VCaP (cell line): Measurements from ENCODE around the gene CD81.

Experiments used
- H3K27ac ChIP-seq: fragments of 450-650 bp; 2 replicates; pipeline ENCODE4 v1.5.1; 2017
- TF ChIP-seq, protein P1 (sequence below): fragments of 450-650 bp; conservative IDR thresholded peaks from 2 replicates; pipeline ENCODE4 v1.5.1; 2017; ENCODE audit warnings: mild to moderate bottlenecking, moderate library complexity

CD81 gene

DNA sequence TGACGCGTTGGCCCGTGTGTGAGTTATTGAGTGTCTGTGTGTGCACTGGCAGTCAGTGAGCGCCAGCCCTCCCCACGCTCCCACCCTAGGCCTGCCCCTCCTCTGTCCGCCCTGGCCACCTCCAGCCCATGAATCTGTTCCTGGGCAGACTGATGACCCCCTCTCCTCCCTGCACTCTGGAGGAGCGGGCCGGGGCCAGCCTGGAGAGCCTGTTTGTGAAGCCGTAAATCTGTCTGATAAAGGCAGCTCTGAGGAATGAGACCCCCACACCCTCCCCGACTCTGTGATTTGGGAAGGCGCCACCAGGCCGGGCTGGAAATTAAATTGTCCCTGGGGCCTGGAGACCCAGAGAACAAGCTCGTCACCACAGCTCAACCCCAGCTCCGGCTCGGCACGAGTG, 32.0 kb downstream of the CD81 start:
- TF ChIP-seq, protein P1, sequence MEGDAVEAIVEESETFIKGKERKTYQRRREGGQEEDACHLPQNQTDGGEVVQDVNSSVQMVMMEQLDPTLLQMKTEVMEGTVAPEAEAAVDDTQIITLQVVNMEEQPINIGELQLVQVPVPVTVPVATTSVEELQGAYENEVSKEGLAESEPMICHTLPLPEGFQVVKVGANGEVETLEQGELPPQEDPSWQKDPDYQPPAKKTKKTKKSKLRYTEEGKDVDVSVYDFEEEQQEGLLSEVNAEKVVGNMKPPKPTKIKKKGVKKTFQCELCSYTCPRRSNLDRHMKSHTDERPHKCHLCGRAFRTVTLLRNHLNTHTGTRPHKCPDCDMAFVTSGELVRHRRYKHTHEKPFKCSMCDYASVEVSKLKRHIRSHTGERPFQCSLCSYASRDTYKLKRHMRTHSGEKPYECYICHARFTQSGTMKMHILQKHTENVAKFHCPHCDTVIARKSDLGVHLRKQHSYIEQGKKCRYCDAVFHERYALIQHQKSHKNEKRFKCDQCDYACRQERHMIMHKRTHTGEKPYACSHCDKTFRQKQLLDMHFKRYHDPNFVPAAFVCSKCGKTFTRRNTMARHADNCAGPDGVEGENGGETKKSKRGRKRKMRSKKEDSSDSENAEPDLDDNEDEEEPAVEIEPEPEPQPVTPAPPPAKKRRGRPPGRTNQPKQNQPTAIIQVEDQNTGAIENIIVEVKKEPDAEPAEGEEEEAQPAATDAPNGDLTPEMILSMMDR: no peak
- H3K27ac ChIP-seq: no peak overlapping the region

GRCh38 chr11:2409611-2410468, 32.7 kb downstream of the CD81 start:
- no peak overlapping the region for H3K27ac ChIP-seq
- TF ChIP-seq, protein P1: no peak

GRCh38 chr11:2410616-2411015, 33.5 kb downstream of the CD81 start:
- TF ChIP-seq, protein P1: no peak
- no peak overlapping the region for H3K27ac ChIP-seq

DNA sequence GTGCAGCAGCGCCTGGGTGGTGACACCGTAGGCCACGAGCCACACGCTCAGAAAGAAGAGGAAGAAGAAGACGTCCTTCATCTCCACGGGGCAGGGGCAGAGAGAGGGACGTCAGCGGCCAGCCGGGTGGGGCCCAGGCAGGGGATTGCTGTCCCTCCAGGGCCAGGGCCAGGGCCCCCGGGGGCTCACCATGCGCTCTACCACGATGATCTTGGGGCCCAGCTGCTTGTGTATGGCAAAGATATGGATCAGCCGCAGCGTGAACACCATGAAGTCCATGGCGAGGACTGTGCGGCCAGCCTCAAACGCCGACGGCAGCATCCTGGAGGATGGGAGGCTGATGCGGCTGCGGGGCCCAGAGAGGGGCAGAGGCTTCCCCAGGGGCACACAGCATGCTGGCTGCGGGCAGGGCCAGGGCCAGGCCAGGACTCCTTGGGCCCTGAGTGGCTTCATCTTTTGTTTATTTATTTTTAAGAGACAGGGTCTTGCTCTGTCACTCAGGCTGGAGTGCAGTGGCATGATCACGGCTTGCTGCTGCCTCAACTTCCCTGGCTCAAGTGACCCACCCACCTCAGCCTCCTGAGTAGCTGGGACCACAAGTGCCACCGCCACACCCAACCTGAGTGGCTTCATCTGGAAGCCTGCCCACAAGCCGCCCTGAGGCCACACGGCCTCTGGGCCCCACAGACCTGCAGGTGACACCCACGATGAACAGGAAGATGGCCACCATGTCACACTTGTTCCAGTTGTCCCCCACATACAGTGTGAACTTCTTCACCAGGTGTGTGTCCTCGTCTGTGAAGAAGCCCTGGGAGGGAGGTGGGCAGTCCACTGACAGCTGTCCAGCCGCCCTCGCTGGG, 34.6 kb downstream of the CD81 start:
- TF ChIP-seq, protein P1: no peak
- no peak overlapping the region for H3K27ac ChIP-seq

GRCh38 chr11:2412323-2412722, 35.2 kb downstream of the CD81 start:
- TF ChIP-seq, protein P1: no peak
- H3K27ac ChIP-seq: no peak overlapping the region

- TF ChIP-seq, protein P1: no peak
- H3K27ac ChIP-seq: no peak overlapping the region
Observed at GRCh38 chr11:2413742-2414579, 36.9 kb downstream of the CD81 start.
